ENCODE measurements around the gene ME2.

DNA sequence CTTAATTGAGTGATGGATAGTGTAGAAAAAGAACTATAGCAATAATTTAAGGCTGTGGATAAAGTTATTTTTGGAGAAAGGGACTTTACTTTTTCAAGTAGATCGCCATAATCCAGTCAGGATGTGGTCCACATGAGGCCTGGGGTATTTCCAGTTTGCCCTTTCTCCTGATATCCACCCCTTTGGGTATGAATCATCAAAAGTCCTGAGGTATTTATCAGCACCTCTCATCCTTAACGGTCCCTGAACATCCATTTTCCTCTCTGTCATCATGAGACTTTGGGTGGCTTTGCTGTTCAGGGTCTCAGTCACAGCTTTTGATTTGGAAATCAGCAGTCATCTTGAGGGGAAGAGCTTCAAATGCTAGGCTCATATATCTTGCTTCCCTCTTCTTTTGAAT is 49.6 kb downstream of the ME2 start:
- TF ChIP-seq, protein P1, sequence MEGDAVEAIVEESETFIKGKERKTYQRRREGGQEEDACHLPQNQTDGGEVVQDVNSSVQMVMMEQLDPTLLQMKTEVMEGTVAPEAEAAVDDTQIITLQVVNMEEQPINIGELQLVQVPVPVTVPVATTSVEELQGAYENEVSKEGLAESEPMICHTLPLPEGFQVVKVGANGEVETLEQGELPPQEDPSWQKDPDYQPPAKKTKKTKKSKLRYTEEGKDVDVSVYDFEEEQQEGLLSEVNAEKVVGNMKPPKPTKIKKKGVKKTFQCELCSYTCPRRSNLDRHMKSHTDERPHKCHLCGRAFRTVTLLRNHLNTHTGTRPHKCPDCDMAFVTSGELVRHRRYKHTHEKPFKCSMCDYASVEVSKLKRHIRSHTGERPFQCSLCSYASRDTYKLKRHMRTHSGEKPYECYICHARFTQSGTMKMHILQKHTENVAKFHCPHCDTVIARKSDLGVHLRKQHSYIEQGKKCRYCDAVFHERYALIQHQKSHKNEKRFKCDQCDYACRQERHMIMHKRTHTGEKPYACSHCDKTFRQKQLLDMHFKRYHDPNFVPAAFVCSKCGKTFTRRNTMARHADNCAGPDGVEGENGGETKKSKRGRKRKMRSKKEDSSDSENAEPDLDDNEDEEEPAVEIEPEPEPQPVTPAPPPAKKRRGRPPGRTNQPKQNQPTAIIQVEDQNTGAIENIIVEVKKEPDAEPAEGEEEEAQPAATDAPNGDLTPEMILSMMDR (IDR thresholded peaks at IDR 0.05), result no peak
- no peak for TF ChIP-seq POLR2A (IDR thresholded peaks at IDR 0.05)
